Measurements from ENCODE around the gene SINHCAF.

- TF ChIP-seq POLR2A (IDR thresholded peaks at IDR 0.05; ENCODE audit: control extremely low read depth in 1 of 2, low read depth in 2 of 2, low read length in 2 of 2): peak; percentile 96 to 99
- peak; percentile 100 for TF ChIP-seq POLR2AphosphoS5 (IDR thresholded peaks at IDR 0.05; ENCODE audit: low read depth, low read length)
- no peak for TF ChIP-seq EZH2 (IDR thresholded peaks at IDR 0.05; ENCODE audit: low read depth, low read length, severe bottlenecking)
- TF ChIP-seq KDM5A (IDR thresholded peaks at IDR 0.05; ENCODE audit: low read length): no peak
- TF ChIP-seq CTCF (IDR thresholded peaks at IDR 0.05; ENCODE audit: control extremely low read depth in 1 of 3, insufficient read depth in 1 of 3, low read depth in 1 of 3, low read length in 3 of 3): no peak
- TF ChIP-seq YY1 (IDR thresholded peaks at IDR 0.05; ENCODE audit: low read depth, low read length): no peak
- no peak for TF ChIP-seq ZNF274 (IDR thresholded peaks at IDR 0.05; ENCODE audit: borderline replicate concordance, extremely low read depth, low read length)
- peak; percentile 25; the same call in 1 of the 2 replicates for TF ChIP-seq E2F6 (IDR thresholded peaks at IDR 0.05)
- TF ChIP-seq RAD21 (IDR thresholded peaks at IDR 0.05 in 1 of 2, conservative IDR thresholded peaks at IDR 0.05 in 1 of 2; ENCODE audit: low read depth in 2 of 2, low read length in 2 of 2): no peak
- no peak for TF ChIP-seq KDM4A (IDR thresholded peaks at IDR 0.05; ENCODE audit: low read depth, low read length, severe bottlenecking)
- peak; percentile 80 for TF ChIP-seq SP4 (IDR thresholded peaks at IDR 0.05; ENCODE audit: low read length)
- TF ChIP-seq SUZ12 (IDR thresholded peaks at IDR 0.05; ENCODE audit: low read length): no peak
- peak in 1 of 2 experiments; percentile 24; a peak in 1 of 3 replicates for TF ChIP-seq EP300 (IDR thresholded peaks at IDR 0.05; ENCODE audit: borderline replicate concordance in 1 of 2, low read depth in 2 of 2, low read length in 2 of 2)
- TF ChIP-seq RNF2 (IDR thresholded peaks at IDR 0.05; ENCODE audit: borderline replicate concordance, low read depth, low read length, missing control alignments, poor library complexity, severe bottlenecking): no peak
Observed at GRCh38 chr12:31325877-31326631, at the start of gene SINHCAF.
